DOHH2 (cell line): ENCODE results near the gene TEKT5.

Source experiments
- H3F3A ChIP-seq: fragments of 200-600 bp; sonication (generic), shearing (Covaris generic); 2 replicates; pipeline ENCODE4 v1.6.0; 2016; ENCODE audit warnings: antibody characterized with exemption, mild to moderate bottlenecking; ENCODE audit not compliant: control insufficient read depth, insufficient read depth
- H3K27ac ChIP-seq: fragments of 200-600 bp; sonication (generic); 2 replicates; pipeline ENCODE4 v1.5.1; 2014; ENCODE audit warnings: low read depth, mild to moderate bottlenecking, low read length, moderate library complexity
- H3K27me3 ChIP-seq: fragments of 200-600 bp; sonication (generic); 2 replicates; pipeline ENCODE4 v1.6.1; 2014; ENCODE audit warnings: mild to moderate bottlenecking, low read length, mixed read lengths; ENCODE audit not compliant: control insufficient read depth
- H3K36me3 ChIP-seq: fragments of 200-600 bp; sonication (generic); 2 replicates; pipeline ENCODE4 v1.6.1; 2014; ENCODE audit warnings: mild to moderate bottlenecking, low read length, moderate library complexity, mixed read lengths; ENCODE audit not compliant: control insufficient read depth
- H3K4me1 ChIP-seq: fragments of 200-600 bp; sonication (generic); 2 replicates; pipeline ENCODE4 v1.6.1; 2014; ENCODE audit warnings: mild to moderate bottlenecking, low read length, mixed read lengths; ENCODE audit not compliant: control insufficient read depth
- H3K4me2 ChIP-seq: fragments of 200-600 bp; sonication (generic); 2 replicates; pipeline ENCODE4 v1.6.0; 2014; ENCODE audit warnings: mild to moderate bottlenecking, low read length, moderate library complexity
- H3K4me3 ChIP-seq: fragments of 200-600 bp; sonication (generic); 2 replicates; pipeline ENCODE4 v1.5.1; 2014; ENCODE audit warnings: mild to moderate bottlenecking, low read length, mixed read lengths
- H3K79me2 ChIP-seq: fragments of 200-600 bp; sonication (generic); 2 replicates; pipeline ENCODE4 v1.6.1; 2014; ENCODE audit warnings: mild to moderate bottlenecking, low read length, mixed read lengths; ENCODE audit not compliant: control insufficient read depth
- H3K9me2 ChIP-seq: fragments of 200-600 bp; sonication (generic); replicated peaks from 2 replicates; pipeline ENCODE4 v1.6.1; 2014; ENCODE audit warnings: mild to moderate bottlenecking, low read length, mixed read lengths; ENCODE audit not compliant: control insufficient read depth
- H3K9me3 ChIP-seq: fragments of 200-600 bp; sonication (generic); 2 replicates; pipeline ENCODE4 v1.6.1; 2014; ENCODE audit warnings: antibody characterized with exemption, low read length, mixed read lengths; ENCODE audit not compliant: control insufficient read depth, insufficient read depth
- H4K20me1 ChIP-seq: fragments of 200-600 bp; sonication (generic); 2 replicates; pipeline ENCODE4 v1.6.0; 2014; ENCODE audit warnings: low read depth, mild to moderate bottlenecking, antibody characterized with exemption, low read length, moderate library complexity; ENCODE audit not compliant: control insufficient read depth, insufficient read depth
- EZH2phosphoT487 ChIP-seq: fragments of 200-600 bp; sonication (generic); IDR thresholded peaks from 2 replicates; pipeline ENCODE4 v1.6.1; 2017; ENCODE audit warnings: borderline replicate concordance, mild to moderate bottlenecking, antibody characterized with exemption, low read length, moderate library complexity, mixed read lengths
- TF ChIP-seq, protein P1 (sequence below): fragments of 200-600 bp; sonication (generic); IDR thresholded peaks from one replicate; pipeline ENCODE4 v1.5.1; 2014; ENCODE audit warnings: antibody characterized with exemption, mild to moderate bottlenecking, low read depth, low read length; ENCODE audit not compliant: poor library complexity, severe bottlenecking

TEKT5 gene

DNA sequence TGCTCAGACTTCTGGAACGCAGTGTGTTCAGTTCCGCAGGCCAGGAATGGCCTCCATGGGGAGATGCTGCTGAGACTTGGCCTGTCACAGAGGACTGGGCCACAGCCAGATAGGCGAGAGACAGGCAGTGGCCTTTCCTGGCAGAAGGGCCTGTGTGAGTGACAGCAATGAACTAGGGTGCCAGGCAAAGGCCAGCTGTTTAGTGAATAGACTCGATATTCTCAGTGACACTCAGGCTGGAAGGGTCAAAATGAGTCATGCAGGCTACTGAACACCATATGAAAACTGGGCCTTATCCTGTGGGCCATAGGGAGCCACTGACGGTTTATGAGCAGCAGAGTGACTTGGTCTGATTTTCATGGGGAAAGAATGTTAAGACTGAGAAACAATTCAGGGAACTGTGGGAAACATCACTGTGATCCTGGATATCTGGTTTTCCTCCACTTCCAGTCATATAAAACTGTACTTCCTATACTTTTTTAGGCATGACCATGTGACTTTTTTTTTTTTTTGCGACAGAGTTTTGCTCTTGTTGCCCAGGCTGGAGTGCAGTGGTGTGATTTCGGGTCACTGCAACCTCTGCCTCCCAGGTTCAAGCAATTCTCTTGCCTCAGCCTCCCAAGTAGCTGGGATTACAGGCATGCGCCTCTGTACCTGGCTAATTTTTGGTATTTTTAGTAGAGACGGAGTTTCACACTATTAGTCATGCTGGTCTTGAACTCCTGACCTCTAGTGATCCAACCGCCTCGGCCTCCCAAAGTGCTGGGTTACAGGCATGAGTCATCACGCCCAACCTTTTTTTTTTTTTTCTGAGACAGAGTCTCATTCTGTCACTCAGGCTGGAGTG, 43.7 kb upstream of the TEKT5 start:
- no peaks in the 10 kb centered on the region for H3K79me2 ChIP-seq
- no peaks in the 10 kb centered on the region for H3K9me3 ChIP-seq
- no peak for TF ChIP-seq EZH2phosphoT487
- TF ChIP-seq, protein P1, sequence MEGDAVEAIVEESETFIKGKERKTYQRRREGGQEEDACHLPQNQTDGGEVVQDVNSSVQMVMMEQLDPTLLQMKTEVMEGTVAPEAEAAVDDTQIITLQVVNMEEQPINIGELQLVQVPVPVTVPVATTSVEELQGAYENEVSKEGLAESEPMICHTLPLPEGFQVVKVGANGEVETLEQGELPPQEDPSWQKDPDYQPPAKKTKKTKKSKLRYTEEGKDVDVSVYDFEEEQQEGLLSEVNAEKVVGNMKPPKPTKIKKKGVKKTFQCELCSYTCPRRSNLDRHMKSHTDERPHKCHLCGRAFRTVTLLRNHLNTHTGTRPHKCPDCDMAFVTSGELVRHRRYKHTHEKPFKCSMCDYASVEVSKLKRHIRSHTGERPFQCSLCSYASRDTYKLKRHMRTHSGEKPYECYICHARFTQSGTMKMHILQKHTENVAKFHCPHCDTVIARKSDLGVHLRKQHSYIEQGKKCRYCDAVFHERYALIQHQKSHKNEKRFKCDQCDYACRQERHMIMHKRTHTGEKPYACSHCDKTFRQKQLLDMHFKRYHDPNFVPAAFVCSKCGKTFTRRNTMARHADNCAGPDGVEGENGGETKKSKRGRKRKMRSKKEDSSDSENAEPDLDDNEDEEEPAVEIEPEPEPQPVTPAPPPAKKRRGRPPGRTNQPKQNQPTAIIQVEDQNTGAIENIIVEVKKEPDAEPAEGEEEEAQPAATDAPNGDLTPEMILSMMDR: no peak
- H3K36me3 ChIP-seq: no peaks in the 10 kb centered on the region
- H3K27me3 ChIP-seq: no peaks in the 10 kb centered on the region
- peaks cover 46% of the 10 kb centered on the region for H3K4me1 ChIP-seq
- no peak overlapping the region for H3K4me3 ChIP-seq
- H3K9me2 ChIP-seq: no peaks in the 10 kb centered on the region
- peak overlapping the region; percentile 86 for H3K4me2 ChIP-seq
- no peaks in the 10 kb centered on the region for H4K20me1 ChIP-seq
- H3F3A ChIP-seq: peaks cover 8% of the 10 kb centered on the region
- no peak overlapping the region for H3K27ac ChIP-seq

DNA sequence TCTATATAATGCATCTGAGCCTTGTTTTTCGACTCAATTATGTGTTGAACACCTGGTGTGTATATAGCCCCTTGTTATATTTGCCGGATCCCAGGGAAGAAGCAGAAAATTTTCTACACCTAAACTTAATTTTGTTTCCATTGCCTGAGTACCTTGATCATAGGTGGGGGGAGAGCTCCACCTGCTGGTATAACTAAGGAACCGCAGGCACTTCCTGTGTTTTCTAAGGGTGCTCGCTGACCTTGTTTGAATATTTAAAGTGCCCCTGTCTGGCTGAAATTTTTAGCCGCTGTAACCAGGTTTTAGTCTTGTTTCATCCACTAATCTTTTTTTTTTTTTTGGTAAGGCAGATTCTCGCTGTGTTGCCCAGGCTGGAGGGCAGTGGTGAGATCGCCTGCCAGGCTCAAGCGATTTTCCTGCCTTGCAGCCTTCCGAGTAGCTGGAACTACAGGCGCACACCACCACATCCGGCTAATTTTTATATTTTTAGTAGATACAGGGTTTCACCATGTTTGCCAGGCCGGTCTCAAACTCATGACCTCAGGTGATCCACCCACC, 42.4 kb upstream of the TEKT5 start:
- Histone ChIP-seq H3K9me2 (no peaks in the 10 kb centered on the region), H3K27ac (peak overlapping the region; percentile 53), H3K9me3 (no peaks in the 10 kb centered on the region), H3F3A (peaks cover 6% of the 10 kb centered on the region), H3K4me1 (peaks cover 33% of the 10 kb centered on the region), H3K4me2 (peak overlapping the region; percentile 86), H3K79me2 (no peaks in the 10 kb centered on the region), H3K27me3 (no peaks in the 10 kb centered on the region), H3K4me3 (peak overlapping the region; percentile 72), H3K36me3 (no peaks in the 10 kb centered on the region), H4K20me1 (no peaks in the 10 kb centered on the region)
- TF ChIP-seq, protein P1: peak; percentile 89
- TF ChIP-seq EZH2phosphoT487: no peak

DNA sequence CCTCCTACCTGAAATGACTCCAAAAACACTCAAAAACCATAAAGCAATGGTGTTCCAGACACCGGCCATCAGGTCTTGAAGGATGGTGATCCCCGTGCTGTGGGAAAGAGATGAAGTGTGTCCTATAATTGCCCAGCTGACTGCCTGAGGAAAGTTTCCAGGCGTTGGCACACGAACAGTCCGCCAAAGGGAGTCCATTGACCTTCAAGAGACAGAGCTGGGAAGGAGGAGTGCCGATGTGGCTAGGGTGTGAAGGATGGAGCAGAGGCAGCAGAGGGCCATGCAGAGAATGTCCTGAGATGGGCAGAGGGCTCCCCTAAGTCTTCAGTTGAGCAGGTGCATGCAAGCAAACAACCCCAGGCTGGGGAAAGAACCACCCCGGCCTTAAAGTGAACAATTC, 37.1 kb upstream of the TEKT5 start:
- Histone ChIP-seq H3F3A (peaks cover 4% of the 10 kb centered on the region; the same call in 1 of the 2 replicates), H3K27ac (no peak overlapping the region), H3K4me2 (no peak overlapping the region), H3K4me1 (no peaks in the 10 kb centered on the region), H3K36me3 (no peaks in the 10 kb centered on the region), H4K20me1 (no peaks in the 10 kb centered on the region), H3K9me2 (no peaks in the 10 kb centered on the region), H3K27me3 (no peaks in the 10 kb centered on the region), H3K79me2 (no peaks in the 10 kb centered on the region), H3K4me3 (no peak overlapping the region), H3K9me3 (no peaks in the 10 kb centered on the region)
- TF ChIP-seq, protein P1: no peak
- TF ChIP-seq EZH2phosphoT487: no peak
